Measurements from ENCODE around the gene SYTL5.

- TF ChIP-seq CTCF (IDR thresholded peaks at IDR 0.05; ENCODE audit: insufficient read depth, low read length) (no peak), POLR2AphosphoS5 (IDR thresholded peaks at IDR 0.05; ENCODE audit: low read depth) (no peak)
Measured at GRCh38 chrX:38112566-38112965, 106.2 kb downstream of the SYTL5 start.

Data from HL-60 (cell line).